H1 (cell line): ENCODE results near the gene WDFY4. TPM values are rescaled to one million over a fixed set of nuclear protein-coding genes. Genes with fewer than 3 reads are reported as not detected.

Experiments
- CTCF ChIA-PET: fragments of 300-600 bp; sonication (Branson Sonifier 250); formaldehyde crosslinking; loops from one replicate; lab custom pipeline; 2021; ENCODE audit not compliant: partially characterized antibody; lab: Charles Lee
- POLR2A ChIA-PET: fragments of 300-600 bp; sonication (Branson Sonifier 250); formaldehyde crosslinking; loops from one replicate; lab custom pipeline; 2021; ENCODE audit warnings: inconsistent platforms; ENCODE audit not compliant: partially characterized antibody; lab: Charles Lee
- DNase-seq, 2 experiments: peaks; one replicate each; pipeline versions ENCODE4 v3.0.0 to v3.0.0-alpha.2; 2010 to 2022; ENCODE audit warnings: low spot score in 2 of 2, low read depth in 1 of 2, mixed read lengths in 1 of 2
- FAIRE-seq: peaks from 2 replicates; lab custom pipeline; 2011; peaks lifted over from hg19 to GRCh38; lab: Jason Lieb, UNC
- H2AFZ ChIP-seq: 2 replicates; pipeline ENCODE4 v1.8.1; 2012; ENCODE audit warnings: low read length, inconsistent platforms
- H2AK5ac ChIP-seq: 2 replicates; pipeline ENCODE4 v1.6.1; 2013; ENCODE audit warnings: low read depth, low read length
- H2BK120ac ChIP-seq: replicated peaks from 2 replicates; pipeline ENCODE3; 2013; ENCODE audit warnings: low read depth, low read length, inconsistent platforms
- H2BK12ac ChIP-seq: 2 replicates; pipeline ENCODE4 v1.6.1; 2013; ENCODE audit warnings: low read depth, low read length
- H2BK15ac ChIP-seq: 2 replicates; pipeline ENCODE4 v1.6.1; 2013; ENCODE audit warnings: low read length
- H2BK20ac ChIP-seq: 2 replicates; pipeline ENCODE4 v1.6.1; 2013; ENCODE audit warnings: low read length
- H2BK5ac ChIP-seq: 2 replicates; pipeline ENCODE4 v1.6.1; 2013; ENCODE audit warnings: low read depth, low read length
- H3K14ac ChIP-seq: 2 replicates; pipeline ENCODE4 v1.6.1; 2013; ENCODE audit warnings: inconsistent platforms; ENCODE audit not compliant: insufficient read length
- H3K18ac ChIP-seq: 2 replicates; pipeline ENCODE4 v1.6.1; 2013; ENCODE audit warnings: low read length; ENCODE audit errors: extremely low read depth
- H3K23ac ChIP-seq: 2 replicates; pipeline ENCODE4 v1.6.1; 2013; ENCODE audit warnings: inconsistent platforms; ENCODE audit not compliant: insufficient read length
- H3K23me2 ChIP-seq: 2 replicates; pipeline ENCODE4 v1.6.1; 2013; ENCODE audit warnings: low read depth, low read length
- H3K27ac ChIP-seq: 2 replicates; pipeline ENCODE4 v1.6.1; 2011; ENCODE audit warnings: low read depth, low read length, inconsistent platforms
- H3K27me3 ChIP-seq, 4 experiments: replicated peaks in 1 of 4; 1 replicate in 1 of 4; 2 replicates in 3 of 4; pipeline versions ENCODE4 v1.6.1 to v1.8.1; 2011 to 2013; ENCODE audit warnings: low read length in 3 of 4, mild to moderate bottlenecking in 3 of 4, inconsistent platforms in 2 of 4, mixed read lengths in 2 of 4, moderate library complexity in 1 of 4; ENCODE audit not compliant: control insufficient read depth in 3 of 4, insufficient read depth in 3 of 4; ENCODE audit errors: extremely low read depth in 1 of 4
- H3K36me3 ChIP-seq, 4 experiments: 2 replicates each; pipeline versions ENCODE4 v1.6.1 to v1.8.1; 2011 to 2013; ENCODE audit warnings: mild to moderate bottlenecking in 4 of 4, low read length in 3 of 4, moderate library complexity in 2 of 4, control low read depth in 1 of 4, inconsistent platforms in 1 of 4; ENCODE audit not compliant: insufficient read depth in 4 of 4, control insufficient read depth in 2 of 4
- H3K4ac ChIP-seq: replicated peaks from 2 replicates; pipeline ENCODE3; 2013; ENCODE audit warnings: low read length, low read depth, mixed read lengths, inconsistent platforms; ENCODE audit not compliant: insufficient read length
- H3K4me1 ChIP-seq, 4 experiments: replicated peaks in 1 of 4; 1 replicate in 1 of 4; 2 replicates in 3 of 4; pipeline versions ENCODE4 v1.6.1 to v1.8.1; 2011 to 2013; ENCODE audit warnings: low read length in 3 of 4, inconsistent platforms in 2 of 4, mixed read lengths in 1 of 4; ENCODE audit not compliant: insufficient read depth in 4 of 4, control insufficient read depth in 3 of 4
- H3K4me2 ChIP-seq, 2 experiments: 2 replicates each; pipeline versions ENCODE4 v1.6.1 to v1.8.1; 2011 to 2013; ENCODE audit warnings: low read depth in 2 of 2, low read length in 2 of 2, control low read depth in 1 of 2, inconsistent platforms in 1 of 2, mild to moderate bottlenecking in 1 of 2; ENCODE audit not compliant: insufficient read depth in 1 of 2
- H3K4me3 ChIP-seq, 4 experiments: fragments of 200-600, 300-600 bp in 1 of 4; sonication (generic), shearing (Covaris generic), sonication (Bioruptor Twin) in 1 of 4; 2 replicates each; pipeline versions ENCODE4 v1.5.1 to v1.8.1; 2011 to 2016; ENCODE audit warnings: low read length in 4 of 4, low read depth in 3 of 4, control low read depth in 2 of 4, inconsistent platforms in 2 of 4, mild to moderate bottlenecking in 2 of 4, mixed read lengths in 1 of 4, moderate library complexity in 1 of 4; ENCODE audit not compliant: insufficient read depth in 2 of 4; ENCODE audit errors: extremely low read depth in 1 of 4
- H3K56ac ChIP-seq: replicated peaks from 2 replicates; pipeline ENCODE3; 2013; ENCODE audit warnings: low read depth, mild to moderate bottlenecking, mixed read lengths, low read length, inconsistent platforms; ENCODE audit not compliant: insufficient read length
- H3K79me1 ChIP-seq: 2 replicates; pipeline ENCODE4 v1.6.1; 2013; ENCODE audit warnings: low read depth, low read length, control low read depth
- H3K79me2 ChIP-seq, 2 experiments: 2 replicates each; pipeline versions ENCODE4 v1.6.1 to v1.8.1; 2012 to 2013; ENCODE audit warnings: low read length in 2 of 2, mild to moderate bottlenecking in 2 of 2, inconsistent platforms in 1 of 2; ENCODE audit not compliant: insufficient read depth in 2 of 2, control insufficient read depth in 1 of 2
- H3K9ac ChIP-seq, 4 experiments: replicated peaks in 1 of 4; 1 replicate in 1 of 4; 2 replicates in 3 of 4; pipeline versions ENCODE4 v1.6.1 to v1.8.1; 2011 to 2013; ENCODE audit warnings: low read depth in 3 of 4, low read length in 3 of 4, control low read depth in 2 of 4, mild to moderate bottlenecking in 2 of 4, moderate library complexity in 2 of 4, inconsistent platforms in 1 of 4; ENCODE audit errors: extremely low read depth in 1 of 4
- H3K9me3 ChIP-seq, 2 experiments: 2 replicates each; pipeline versions ENCODE4 v1.6.1 to v1.8.1; 2012 to 2013; ENCODE audit warnings: mild to moderate bottlenecking in 2 of 2, moderate library complexity in 2 of 2, control low read depth in 1 of 2, inconsistent platforms in 1 of 2, low read depth in 1 of 2, low read length in 1 of 2, mixed read lengths in 1 of 2; ENCODE audit not compliant: insufficient read depth in 2 of 2
- H4K20me1 ChIP-seq, 2 experiments: replicated peaks in 1 of 2; 2 replicates each; pipeline versions ENCODE3 to v1.8.1; 2011 to 2013; ENCODE audit warnings: inconsistent platforms in 2 of 2, low read length in 2 of 2, mild to moderate bottlenecking in 1 of 2; ENCODE audit not compliant: insufficient read depth in 2 of 2, control insufficient read depth in 1 of 2
- H4K5ac ChIP-seq: 2 replicates; pipeline ENCODE4 v1.6.1; 2013; ENCODE audit warnings: low read length, low read depth, mixed read lengths, inconsistent platforms; ENCODE audit not compliant: insufficient read length
- H4K8ac ChIP-seq: 2 replicates; pipeline ENCODE4 v1.8.0; 2013; ENCODE audit warnings: mild to moderate bottlenecking, moderate library complexity, low read length, inconsistent platforms; ENCODE audit not compliant: insufficient read depth; ENCODE audit errors: extremely low read depth
- H4K91ac ChIP-seq: replicated peaks from 2 replicates; pipeline ENCODE3; 2013; ENCODE audit warnings: low read length, mixed read lengths, inconsistent platforms; ENCODE audit not compliant: insufficient read length
- SAP30 ChIP-seq: fragments of 300-600 bp; sonication (generic); IDR thresholded peaks from 2 replicates; pipeline ENCODE4 v1.7.1; 2012; ENCODE audit warnings: low read length, moderate library complexity, mild to moderate bottlenecking, inconsistent platforms; ENCODE audit not compliant: insufficient read depth, insufficient replicate concordance
- WGBS, 2 experiments: shearing (Covaris generic) in 1 of 2; methylation state at CpG; one replicate each; pipeline versions ENCODE4 v1.1.6 to v1.1.7; 2013 to 2015; ENCODE audit warnings: low lambda C conversion rate in 2 of 2, mixed read lengths in 2 of 2, inconsistent platforms in 1 of 2, low coverage in 1 of 2, missing lambda C conversion rate in 1 of 2; ENCODE audit not compliant: insufficient replicate concordance in 2 of 2, insufficient coverage in 1 of 2, insufficient read length in 1 of 2; ENCODE audit errors: extremely low coverage in 1 of 2, missing lambda C conversion rate in 1 of 2; 5-methylcytosine and 5-hydroxymethylcytosine counted together
- polyA plus RNA-seq, 7 experiments: library from polyadenylated mRNA; depleted of rRNA in 3 of 7; stranded (reverse) in 5 of 7; unstranded in 2 of 7; fragments of >200 nt in 5 of 7; fragments of 200-250 nt in 2 of 7; gene quantifications; 1 replicate in 5 of 7; 2 replicates in 1 of 7; 4 replicates in 1 of 7; pipeline versions ENCODE4 v1.2.1 to v1.2.3, GENCODE V29; 2011 to 2013; ENCODE audit warnings: missing spikeins in 2 of 7, mixed read lengths in 2 of 7
- total RNA-seq: library from RNA; stranded (reverse); fragmentation: NEBNext Ultra II Directional; extraction: Animal tissue kit (Norgen Biotek cat#: 25700); gene quantifications from 2 replicates; pipeline ENCODE4 v1.2.1, GENCODE V29; 2021

Gene WDFY4
- total and polyA plus RNA-seq, 2 of the 8 experiments (the other 6 are each of a cell fraction or from before 2014, with no cell fraction given), result not detected

GRCh38 chr10:48910548-48910947, 225.9 kb downstream of the WDFY4 start:
- Histone ChIP-seq H3K4ac (no peak overlapping the region), H2BK15ac (no peak overlapping the region), H2BK12ac (no peak overlapping the region), H4K8ac (no peak overlapping the region), H3K4me1 (no peaks in the 10 kb centered on the region), H3K9me3 (no peaks in the 10 kb centered on the region), H2AK5ac (no peak overlapping the region), H3K14ac (no peak overlapping the region), H3K27me3 (no peaks in the 10 kb centered on the region), H4K91ac (no peak overlapping the region), H3K9ac (no peak overlapping the region), H2BK120ac (no peak overlapping the region), H3K4me2 (no peak overlapping the region), H3K79me2 (no peaks in the 10 kb centered on the region), H3K18ac (no peak overlapping the region), H3K56ac (no peak overlapping the region), H3K27ac (no peak overlapping the region), H3K79me1 (no peaks in the 10 kb centered on the region), H3K23me2 (no peaks in the 10 kb centered on the region), H3K4me3 (no peak overlapping the region), H2BK20ac (no peak overlapping the region), H4K5ac (no peak overlapping the region), H3K23ac (no peak overlapping the region), H4K20me1 (no peaks in the 10 kb centered on the region), H3K36me3 (no peaks in the 10 kb centered on the region), H2AFZ (no peak overlapping the region), H2BK5ac (no peak overlapping the region)
- ChIA-PET CTCF (interaction anchor here (0.7 to 1.0 kb wide), 3 partner anchors 9 to 254 kb away, joined by 3 to 4 read pairs (median 3); no protein-coding TSS in a partner anchor), POLR2A (no interaction called here)
- no peak for TF ChIP-seq SAP30
- 100% methylated on average over 5 of the region's 5 CpGs; no CpG with 5 or more reads in 1 of the 2 experiments for WGBS, 2 experiments
- DNase-seq (no peak), FAIRE-seq (no peak)
